ENCODE measurements around the gene ASB3.

ASB3 gene

DNA sequence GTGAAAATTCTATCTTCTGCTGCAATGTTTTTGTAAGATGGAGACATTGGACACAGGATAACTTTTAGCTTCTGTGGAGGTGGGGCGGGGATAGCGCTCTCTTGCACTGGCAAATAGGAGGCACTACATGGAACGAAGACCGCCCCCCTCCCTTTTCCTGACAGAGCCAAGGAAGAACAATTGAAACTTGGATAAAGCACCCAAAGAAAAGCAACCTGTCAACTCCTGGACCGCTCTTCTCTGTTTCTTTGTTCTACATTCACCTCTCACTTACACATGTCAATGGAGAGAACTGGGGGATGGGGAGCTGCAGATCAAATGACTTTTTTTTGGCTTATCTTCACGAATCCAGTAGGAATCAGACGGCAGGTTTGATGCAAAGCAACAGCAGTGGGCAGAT is 145.5 kb downstream of the ASB3 start:
- DNase-seq: no peak

DNA sequence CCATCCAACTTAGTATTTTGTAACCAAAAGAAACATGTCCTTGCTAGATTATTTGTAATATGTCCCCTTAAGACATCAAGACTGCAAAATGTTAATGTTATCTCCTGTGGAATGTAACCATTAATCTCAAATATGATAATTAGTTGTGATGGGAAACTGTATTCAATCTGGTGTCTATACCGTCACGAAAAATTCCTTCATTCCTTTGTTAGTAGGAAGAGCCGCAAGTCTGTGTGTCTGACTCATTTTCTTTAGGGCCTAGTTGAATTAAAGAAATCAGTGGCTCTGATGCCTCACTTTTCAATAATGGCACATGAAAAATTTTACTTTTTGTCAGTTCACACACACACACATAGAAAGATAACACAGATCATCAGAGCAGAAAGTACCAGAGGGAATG is 146.3 kb downstream of the ASB3 start:
- no peak for DNase-seq

DNA sequence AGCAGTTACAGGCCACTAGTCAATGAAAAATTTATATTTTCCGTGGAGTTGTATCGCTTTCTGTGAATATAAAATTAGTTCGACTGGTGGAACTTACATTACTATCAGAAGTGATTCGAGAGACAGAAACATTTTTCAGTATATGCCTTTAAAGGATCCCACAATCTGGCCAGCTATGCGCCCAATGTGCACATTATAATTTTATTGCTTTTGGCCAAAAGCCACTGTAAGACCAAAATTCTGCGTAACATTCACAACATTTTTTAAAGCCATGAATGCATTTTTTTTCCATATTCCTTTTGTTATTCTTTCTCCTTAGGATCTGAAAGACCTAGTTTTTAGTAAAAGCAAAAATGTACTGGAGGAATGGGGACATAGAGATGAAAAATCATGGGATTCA is 150.2 kb downstream of the ASB3 start:
- no peak for DNase-seq

DNA sequence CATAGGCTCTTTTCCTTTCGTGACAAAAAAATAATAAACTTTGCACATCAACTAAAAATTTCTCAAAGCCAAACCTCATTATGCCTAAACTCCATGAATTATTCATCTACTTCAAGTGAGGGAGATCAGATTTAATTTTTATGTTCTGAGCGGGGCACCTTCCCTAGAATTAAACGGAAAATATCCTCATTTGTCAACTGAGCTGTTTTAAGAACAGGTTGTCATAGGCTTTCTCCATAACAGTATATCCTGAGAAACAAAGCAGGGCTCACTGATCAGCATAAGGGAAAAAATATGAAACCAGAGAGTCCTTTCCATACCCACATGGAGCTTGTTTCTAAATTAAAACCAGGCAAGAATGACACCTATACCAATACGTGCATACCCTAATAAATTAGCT is 150.6 kb downstream of the ASB3 start:
- no peak for DNase-seq

DNA sequence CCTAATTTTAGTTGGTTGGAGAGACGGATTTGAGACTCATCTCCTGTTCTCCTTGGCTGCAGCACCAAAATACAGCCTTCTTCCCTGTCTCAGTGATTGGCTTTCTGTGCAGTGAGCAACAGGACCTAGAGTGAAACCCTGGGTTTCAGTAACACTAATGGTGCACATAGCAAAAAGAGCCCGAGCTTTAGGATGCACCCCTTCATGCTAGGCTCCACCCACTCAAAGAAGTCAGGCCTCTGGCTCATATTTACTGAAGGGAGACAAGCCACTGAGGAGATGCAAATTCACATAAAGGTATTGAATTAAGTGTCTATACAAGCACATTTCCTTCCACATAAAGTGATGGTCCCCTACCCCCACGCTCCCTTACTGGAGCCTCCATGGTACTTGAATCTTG is 151.1 kb downstream of the ASB3 start:
- no peak for DNase-seq

DNA sequence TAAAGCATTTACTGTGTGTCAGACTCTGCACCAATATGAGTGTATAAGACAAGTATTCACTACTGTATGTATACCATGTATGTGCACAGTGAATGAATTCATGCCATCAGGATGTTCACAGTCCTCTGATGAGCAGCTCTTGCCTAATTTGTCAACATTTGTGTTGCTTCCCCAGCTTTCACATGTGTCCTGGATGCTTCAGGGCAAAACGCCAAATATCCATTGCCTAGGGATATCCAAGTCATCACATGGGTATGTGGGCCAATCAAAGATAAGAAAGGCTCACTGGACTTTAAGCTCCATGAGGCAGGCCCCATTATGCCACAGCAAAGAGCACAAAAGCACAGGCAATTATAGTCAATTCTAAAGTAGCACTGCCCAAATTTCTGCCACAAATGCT is 153.3 kb downstream of the ASB3 start:
- DNase-seq: no peak

DNA sequence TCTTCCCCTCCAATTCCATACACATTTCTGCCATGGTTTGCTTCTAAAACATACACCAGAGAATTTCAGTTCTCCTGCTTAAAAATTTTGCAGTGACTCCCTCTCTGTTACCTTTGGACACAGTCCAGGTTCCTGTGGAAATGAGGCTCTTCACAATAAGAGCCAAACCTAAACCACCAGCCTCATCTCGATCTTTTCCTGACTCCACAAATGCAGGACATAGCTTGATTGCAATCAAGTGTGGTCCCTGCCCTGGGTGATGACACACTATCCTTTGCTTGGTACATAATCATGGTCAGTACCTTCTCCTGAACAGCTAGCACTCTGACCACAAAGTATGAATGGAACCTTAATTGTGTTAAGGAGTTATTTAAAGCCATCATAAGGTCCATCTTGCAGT is 154.0 kb downstream of the ASB3 start:
- no peak for DNase-seq

DNA sequence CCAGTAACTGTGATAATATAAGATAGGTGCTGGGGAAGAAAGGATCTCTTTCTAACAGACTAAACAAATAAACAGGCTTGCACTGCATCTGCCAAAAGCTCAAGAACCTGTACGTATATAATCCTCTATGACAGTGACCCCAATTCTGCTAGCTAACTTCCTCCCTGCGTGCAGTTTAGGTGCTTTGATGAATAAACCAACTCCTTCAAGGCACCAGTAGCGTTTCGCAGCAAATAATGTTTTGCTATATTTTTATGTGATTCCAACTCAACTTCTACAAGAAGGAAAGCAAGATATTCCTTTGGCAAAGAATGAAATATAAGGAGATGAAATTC is 154.7 kb downstream of the ASB3 start:
- no peak for DNase-seq

DNA sequence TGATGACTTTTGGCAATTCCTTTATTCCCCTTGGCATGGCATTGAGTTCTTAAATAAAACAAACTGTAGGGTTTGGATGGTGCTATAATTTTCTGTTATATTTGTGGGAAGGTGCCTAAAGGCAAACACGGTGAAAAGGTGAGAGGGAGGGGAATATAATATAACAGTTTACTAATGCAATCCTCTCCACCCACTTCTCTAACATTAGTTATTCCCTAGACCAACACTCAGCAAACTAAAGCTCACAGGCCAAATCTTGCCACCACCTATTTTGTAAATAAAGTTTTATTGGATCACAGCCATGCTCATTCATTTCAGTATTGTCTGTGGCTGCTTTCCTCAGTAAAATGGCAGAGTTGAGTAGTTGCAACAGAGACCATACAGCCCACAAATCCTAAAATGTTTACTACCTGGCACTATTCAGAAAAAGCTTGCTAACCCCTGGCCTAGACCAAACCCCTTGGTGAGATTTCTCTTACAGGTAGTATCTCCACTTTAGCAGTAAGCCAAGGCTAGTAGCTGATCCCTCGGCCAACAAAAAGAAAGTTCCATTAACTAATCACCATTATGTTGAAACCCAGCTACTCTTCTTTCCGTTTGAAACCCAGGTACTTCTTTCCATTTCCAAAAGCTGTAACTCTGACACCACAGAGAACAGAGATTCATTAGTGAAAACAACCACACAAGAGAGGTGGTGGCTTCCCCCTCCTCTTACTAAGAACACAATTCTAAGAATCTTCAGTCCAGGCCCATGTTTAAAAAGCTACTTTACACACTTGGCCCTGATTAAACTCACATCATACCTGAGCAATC is 155.2 kb downstream of the ASB3 start:
- peak in 1 of 2 experiments; percentile 16 for DNase-seq

DNA sequence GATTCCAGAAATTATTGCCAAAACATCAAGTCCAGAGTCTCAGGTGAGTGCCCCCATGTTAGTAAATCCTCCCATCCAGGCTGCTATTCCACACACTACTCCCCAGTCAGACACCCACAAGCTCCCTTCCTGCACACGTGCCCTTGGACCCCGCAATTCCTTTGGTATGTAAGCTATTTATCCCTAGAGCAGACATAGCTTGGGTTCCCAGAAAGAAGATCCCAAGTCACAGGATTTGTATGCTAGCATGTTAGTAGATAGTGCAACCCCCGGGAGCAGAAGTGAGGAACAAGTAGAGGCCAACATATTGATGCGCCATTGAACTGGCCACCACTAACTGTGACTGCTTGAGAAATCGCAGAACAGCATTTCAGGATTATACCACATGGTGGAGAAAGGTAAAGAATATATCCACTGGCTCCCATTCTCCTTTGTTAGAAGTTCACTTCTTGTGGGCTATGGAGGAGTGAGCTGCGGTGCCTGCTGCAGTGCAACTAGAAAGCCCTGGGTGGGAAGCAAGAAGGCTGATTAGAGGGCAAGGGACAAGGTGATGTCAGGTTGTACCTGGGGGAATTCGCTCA is 156.6 kb downstream of the ASB3 start:
- DNase-seq: no peak

DNA sequence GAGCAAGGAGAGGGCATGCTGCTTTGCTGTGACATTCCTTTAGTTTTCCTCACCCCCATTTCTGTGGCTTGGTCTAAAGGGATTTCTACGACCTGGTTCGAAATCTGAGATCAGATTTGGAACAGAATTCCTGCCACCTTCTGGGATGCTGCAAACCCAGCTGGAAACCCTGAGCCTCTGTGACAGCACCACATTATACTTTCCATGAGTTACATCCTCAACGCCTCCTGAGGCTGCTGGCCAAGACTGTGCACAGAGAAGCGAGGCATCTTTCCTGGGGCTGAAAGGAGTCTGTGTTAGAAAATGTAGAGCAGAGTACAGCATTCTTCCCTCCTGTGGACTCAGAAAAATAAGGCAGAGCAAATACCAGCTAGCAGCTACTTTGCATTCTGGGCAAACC is 157.3 kb downstream of the ASB3 start:
- DNase-seq: no peak

DNA sequence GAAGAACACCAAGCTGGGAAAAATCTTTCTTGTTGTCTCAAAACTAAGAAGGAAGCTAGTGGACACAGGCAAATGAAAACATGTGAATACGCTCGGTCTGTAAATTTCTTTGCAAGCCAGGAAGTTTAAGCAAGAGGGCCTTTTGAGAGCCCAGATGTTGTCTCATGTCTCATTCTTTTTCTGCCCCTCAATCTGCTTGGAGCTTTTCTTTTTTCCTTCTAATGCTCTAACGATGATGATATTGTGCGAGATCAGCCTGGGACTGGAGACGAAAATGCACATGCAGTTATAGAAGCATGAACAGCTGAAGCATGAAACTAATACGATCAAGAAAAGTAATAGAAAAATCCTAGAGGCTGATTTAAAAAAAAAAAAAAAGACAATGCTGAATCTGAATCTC is 157.8 kb downstream of the ASB3 start:
- DNase-seq: no peak

DNA sequence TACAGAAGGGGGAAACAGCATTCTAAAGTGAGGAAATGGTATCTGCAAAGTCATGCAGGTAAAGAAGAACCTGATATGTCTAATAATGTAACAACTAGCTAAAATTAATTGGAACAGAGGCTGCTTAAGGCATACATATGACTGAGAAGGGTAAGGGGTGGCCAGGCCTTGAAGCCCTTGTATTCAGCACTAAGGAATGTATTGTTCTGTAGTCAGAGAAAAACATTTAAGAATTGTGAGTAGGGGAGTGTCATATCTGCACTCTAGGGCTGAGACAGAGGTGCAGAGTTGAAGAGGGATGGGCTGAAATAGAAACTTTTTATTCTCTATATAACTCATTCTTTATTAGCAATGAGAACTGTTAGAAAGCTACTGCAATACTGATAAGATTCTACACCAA is 164.6 kb downstream of the ASB3 start:
- no peak for DNase-seq

DNA sequence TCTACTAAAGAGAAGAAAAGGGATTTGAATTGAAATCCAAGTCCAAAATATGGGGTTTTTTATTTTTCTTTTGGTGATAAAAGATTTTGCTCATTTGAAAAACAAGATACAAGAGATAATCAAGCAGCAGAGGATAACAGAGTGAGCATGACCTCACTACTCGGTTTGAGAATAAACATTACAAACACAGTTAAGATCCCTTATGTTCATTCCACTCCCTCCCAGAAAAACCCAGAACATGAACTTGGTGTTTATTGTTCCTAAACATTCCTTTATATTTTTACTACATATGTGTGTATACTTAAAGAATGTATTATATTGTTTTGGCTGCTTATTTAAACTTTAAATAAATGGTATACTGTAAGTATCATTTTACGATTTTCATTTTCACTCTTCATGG is 165.8 kb downstream of the ASB3 start:
- DNase-seq: no peak
